Posterior vena cava (tissue), 2 donors: Measurements from ENCODE around the gene SYT10. TPM values are rescaled to one million over a fixed set of nuclear protein-coding genes. Genes with fewer than 3 reads are reported as not detected.
"Not testable (repeated sequence)": the region's sequence is repeated elsewhere in the genome, so short reads cannot be mapped to it uniquely, and the experiment has no call there.

Experiments used
- DNase-seq: peaks from one replicate; pipeline ENCODE4 v3.0.0-alpha.2; 2020; ENCODE audit warnings: low spot score
- intact Hi-C, 2 donors: fragments of 100-400 bp; cut with DNase I; formaldehyde crosslinking; loops; one replicate each; pipeline versions ENCODE4 v1.14.1 to v1.14.2; 2022 to 2023
- long read RNA-seq, 2 donors: library from polyadenylated mRNA; unstranded; transcript quantifications; one replicate each; pipeline ENCODE4 v2.0.0, GENCODE V29; 2020 to 2021
- total RNA-seq, 2 donors: library from RNA; stranded (reverse); fragmentation: NEBNext Ultra II Directional; extraction: Animal tissue kit (Norgen Biotek cat#: 25700); gene quantifications; one replicate each; pipeline ENCODE4 v1.2.1, GENCODE V29; 2021
- donor health status: DM: yes; HTN: yes; CAD: no.
- donor health status: DM: yes; HTN: yes; CAD: no.

SYT10 gene
- total RNA-seq = under 1 TPM in 1 of 2 donors, not detected in 1; 0.10 TPM
- long read RNA-seq, donor 1 = 0 reads
- long read RNA-seq, donor 2 = 0 reads

- DNase-seq = peak; percentile 73
- intact Hi-C loops = no loop called here
Measured at GRCh38 chr12:33439587-33440011, at the start of gene SYT10. TSS of gene SYT10 (minus strand) at chr12:33439819. CDS start at chr12:33439522, 297 bp downstream.

- intact Hi-C loops = no loop called here
- DNase-seq = no peak
Measured at GRCh38 chr12:33488036-33488435, 48.4 kb upstream of the SYT10 start.

GRCh38 chr12:33486058-33486457 is 46.4 kb upstream of the SYT10 start:
- intact Hi-C loops = no loop called here
- no peak for DNase-seq

- intact Hi-C loops = no loop called here
- DNase-seq = no peak
Measured at GRCh38 chr12:33484161-33484560, 44.5 kb upstream of the SYT10 start.

GRCh38 chr12:33480366-33480765 is 40.7 kb upstream of the SYT10 start:
- intact Hi-C loops = no loop called here
- DNase-seq = no peak

- DNase-seq = no peak
- intact Hi-C loops = no loop called here
Measured at GRCh38 chr12:33476058-33476457, 36.4 kb upstream of the SYT10 start.

GRCh38 chr12:33472299-33472698 is 32.7 kb upstream of the SYT10 start:
- no peak for DNase-seq
- intact Hi-C loops = no loop called here

- no peak for DNase-seq
- intact Hi-C loops = no loop called here
Measured at GRCh38 chr12:33455096-33455495, 15.5 kb upstream of the SYT10 start.

- DNase-seq = no peak
- intact Hi-C loops = no loop called here
Measured at GRCh38 chr12:33450480-33450879, 10.9 kb upstream of the SYT10 start.

GRCh38 chr12:33440477-33440876 is 858 bp upstream of the SYT10 start:
- no peak for DNase-seq
- intact Hi-C loops = no loop called here

GRCh38 chr12:33438851-33439586 is 600 bp downstream of the SYT10 start:
- intact Hi-C loops = no loop called here
- DNase-seq = peak; percentile 81

GRCh38 chr12:33438025-33438772 is 1.4 kb downstream of the SYT10 start:
- intact Hi-C loops = no loop called here
- no peak for DNase-seq

GRCh38 chr12:33437598-33437997 is 2.0 kb downstream of the SYT10 start:
- intact Hi-C loops = no loop called here
- no peak for DNase-seq

- intact Hi-C loops = no loop called here
- no peak for DNase-seq
Measured at GRCh38 chr12:33432992-33433391, 6.6 kb downstream of the SYT10 start.

- DNase-seq = no peak
- intact Hi-C loops = no loop called here
Measured at GRCh38 chr12:33431648-33432047, 8.0 kb downstream of the SYT10 start.

GRCh38 chr12:33429468-33429867 is 10.2 kb downstream of the SYT10 start:
- intact Hi-C loops = no loop called here
- DNase-seq = no peak

GRCh38 chr12:33427071-33427470 is 12.5 kb downstream of the SYT10 start:
- DNase-seq = no peak
- intact Hi-C loops = no loop called here

GRCh38 chr12:33423706-33424105 is 15.9 kb downstream of the SYT10 start:
- intact Hi-C loops = no loop called here
- no peak for DNase-seq

GRCh38 chr12:33412410-33412809 is 27.2 kb downstream of the SYT10 start:
- intact Hi-C loops, DNase-seq: not testable (repeated sequence)

- intact Hi-C loops = no loop called here
- no peak for DNase-seq
Measured at GRCh38 chr12:33383503-33383902, 56.1 kb downstream of the SYT10 start.

- no peak for DNase-seq
- intact Hi-C loops = no loop called here
Measured at GRCh38 chr12:33376153-33376552, 63.5 kb downstream of the SYT10 start.
